HepG2 (cell line): ENCODE results near the gene RGS19. TPM values are rescaled to one million over a fixed set of nuclear protein-coding genes. Genes with fewer than 3 reads are reported as not detected.

ENCODE experiments used
- NKX3-1 ChIP-seq: sonication (generic); formaldehyde crosslinking; IDR thresholded peaks from 2 replicates; pipeline ENCODE4 v1.5.0; 2020; ENCODE audit warnings: missing genetic modification reagents
- SALL1 ChIP-seq: sonication (generic); formaldehyde crosslinking; IDR thresholded peaks from 2 replicates; pipeline ENCODE4 v1.8.0; 2022; ENCODE audit warnings: mild to moderate bottlenecking, missing genetic modification reagents
- ZNF432 ChIP-seq: sonication (generic); formaldehyde crosslinking; IDR thresholded peaks from 2 replicates; pipeline ENCODE4 v1.5.0; 2020; ENCODE audit warnings: missing genetic modification reagents, mild to moderate bottlenecking, borderline replicate concordance
- polyA plus RNA-seq, 8 experiments: library from polyadenylated mRNA; depleted of rRNA in 3 of 8; stranded (reverse) in 7 of 8; unstranded in 1 of 8; fragments of >200 nt; fragmentation: Illumina TruSeq in 4 of 8; extraction: Trizol in 4 of 8; gene quantifications; 2 replicates each; pipeline versions ENCODE4 v1.2.1 to v1.2.3, GENCODE V29; 2011 to 2016; ENCODE audit warnings: low read depth in 4 of 8, missing spikeins in 1 of 8, mixed read lengths in 1 of 8; ENCODE audit not compliant: insufficient read depth in 1 of 8
- total RNA-seq, 5 experiments: library from RNA; depleted of rRNA; stranded (reverse); fragments of >200 nt; fragmentation: Illumina TruSeq; extraction: Trizol; gene quantifications; 2 replicates each; pipeline ENCODE4 v1.2.3, GENCODE V29; 2016; ENCODE audit warnings: low read depth in 1 of 5
- TF ChIP-seq, protein P1 (sequence below): sonication (generic); formaldehyde crosslinking; IDR thresholded peaks from 2 replicates; pipeline ENCODE4 v1.9.0; 2021; ENCODE audit warnings: missing genetic modification reagents, mild to moderate bottlenecking, borderline replicate concordance
- TF ChIP-seq, protein P2 (sequence below): sonication (generic); formaldehyde crosslinking; IDR thresholded peaks from 2 replicates; pipeline ENCODE4 v1.5.1; 2020; ENCODE audit warnings: missing genetic modification reagents, mild to moderate bottlenecking, borderline replicate concordance
- TF ChIP-seq, protein P3 (sequence below): sonication (generic); formaldehyde crosslinking; IDR thresholded peaks from 2 replicates; pipeline ENCODE4 v1.4.0; 2020; ENCODE audit warnings: missing genetic modification reagents
- TF ChIP-seq, protein P4 (sequence below), 2 experiments: fragments of 450-650 bp in 1 of 2; sonication (generic) in 1 of 2; formaldehyde crosslinking in 1 of 2; IDR thresholded peaks; 2 replicates each; pipeline versions ENCODE4 v1.6.1 to v1.8.0; 2016 to 2022; ENCODE audit warnings: antibody characterized with exemption in 1 of 2, mild to moderate bottlenecking in 1 of 2, missing genetic modification reagents in 1 of 2
- TF ChIP-seq, protein P5 (sequence below): sonication (generic); formaldehyde crosslinking; IDR thresholded peaks from 2 replicates; pipeline ENCODE4 v1.4.0; 2020; ENCODE audit warnings: missing genetic modification reagents

RGS19 gene
- total and polyA plus RNA-seq, 2 of the 13 experiments (the other 11 are each of a cell fraction or from before 2014, with no cell fraction given): 10.7 to 11.9 TPM

DNA sequence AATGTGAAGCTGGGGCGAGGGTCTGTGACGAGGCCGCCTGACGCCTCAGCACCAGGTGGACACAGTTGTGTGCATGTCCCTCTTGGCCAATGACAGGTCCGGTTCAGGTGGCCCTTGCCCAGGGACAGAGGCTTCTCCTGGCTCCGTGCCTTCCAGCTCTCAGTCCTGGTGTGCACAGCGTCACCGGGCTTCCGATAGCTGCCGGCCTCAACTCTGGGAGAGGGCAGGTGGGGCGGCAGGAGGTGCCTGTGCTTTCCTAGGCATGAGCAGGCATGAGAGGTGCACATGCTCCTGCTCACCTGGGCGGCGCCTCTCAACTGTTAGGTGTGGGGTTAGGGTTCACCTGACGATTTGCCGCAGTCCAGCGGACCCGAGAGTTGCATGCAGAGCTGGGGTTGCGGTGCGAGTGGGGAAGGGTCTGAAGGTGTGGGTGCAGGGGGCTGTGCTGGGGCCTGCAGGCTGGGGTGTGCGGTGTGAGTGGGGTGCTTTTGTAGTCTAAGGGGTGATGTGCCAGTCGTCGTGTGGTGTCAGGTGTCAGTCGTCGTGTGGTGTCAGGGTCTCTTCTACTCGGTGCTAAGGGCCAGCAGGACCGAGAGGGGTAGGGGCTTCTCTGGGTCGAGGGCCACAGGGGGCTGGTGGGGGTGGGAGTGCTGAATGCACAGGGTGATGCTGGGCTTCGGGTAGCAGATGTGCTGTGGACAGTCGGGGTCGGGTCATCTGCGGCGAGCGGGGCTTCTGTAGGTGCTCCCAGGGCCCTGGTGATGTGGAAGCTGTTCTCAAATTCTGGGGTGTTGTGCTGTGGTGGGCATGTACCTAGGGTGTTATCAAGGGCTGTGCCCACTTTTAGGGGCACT lies 26.1 kb downstream of the RGS19 start (continued):
- TF ChIP-seq, protein P1, sequence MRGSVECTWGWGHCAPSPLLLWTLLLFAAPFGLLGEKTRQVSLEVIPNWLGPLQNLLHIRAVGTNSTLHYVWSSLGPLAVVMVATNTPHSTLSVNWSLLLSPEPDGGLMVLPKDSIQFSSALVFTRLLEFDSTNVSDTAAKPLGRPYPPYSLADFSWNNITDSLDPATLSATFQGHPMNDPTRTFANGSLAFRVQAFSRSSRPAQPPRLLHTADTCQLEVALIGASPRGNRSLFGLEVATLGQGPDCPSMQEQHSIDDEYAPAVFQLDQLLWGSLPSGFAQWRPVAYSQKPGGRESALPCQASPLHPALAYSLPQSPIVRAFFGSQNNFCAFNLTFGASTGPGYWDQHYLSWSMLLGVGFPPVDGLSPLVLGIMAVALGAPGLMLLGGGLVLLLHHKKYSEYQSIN: no peak
- TF ChIP-seq, protein P2, sequence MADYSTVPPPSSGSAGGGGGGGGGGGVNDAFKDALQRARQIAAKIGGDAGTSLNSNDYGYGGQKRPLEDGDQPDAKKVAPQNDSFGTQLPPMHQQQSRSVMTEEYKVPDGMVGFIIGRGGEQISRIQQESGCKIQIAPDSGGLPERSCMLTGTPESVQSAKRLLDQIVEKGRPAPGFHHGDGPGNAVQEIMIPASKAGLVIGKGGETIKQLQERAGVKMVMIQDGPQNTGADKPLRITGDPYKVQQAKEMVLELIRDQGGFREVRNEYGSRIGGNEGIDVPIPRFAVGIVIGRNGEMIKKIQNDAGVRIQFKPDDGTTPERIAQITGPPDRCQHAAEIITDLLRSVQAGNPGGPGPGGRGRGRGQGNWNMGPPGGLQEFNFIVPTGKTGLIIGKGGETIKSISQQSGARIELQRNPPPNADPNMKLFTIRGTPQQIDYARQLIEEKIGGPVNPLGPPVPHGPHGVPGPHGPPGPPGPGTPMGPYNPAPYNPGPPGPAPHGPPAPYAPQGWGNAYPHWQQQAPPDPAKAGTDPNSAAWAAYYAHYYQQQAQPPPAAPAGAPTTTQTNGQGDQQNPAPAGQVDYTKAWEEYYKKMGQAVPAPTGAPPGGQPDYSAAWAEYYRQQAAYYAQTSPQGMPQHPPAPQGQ (CRISPR knock-in tag): no peak
- TF ChIP-seq, protein P3, sequence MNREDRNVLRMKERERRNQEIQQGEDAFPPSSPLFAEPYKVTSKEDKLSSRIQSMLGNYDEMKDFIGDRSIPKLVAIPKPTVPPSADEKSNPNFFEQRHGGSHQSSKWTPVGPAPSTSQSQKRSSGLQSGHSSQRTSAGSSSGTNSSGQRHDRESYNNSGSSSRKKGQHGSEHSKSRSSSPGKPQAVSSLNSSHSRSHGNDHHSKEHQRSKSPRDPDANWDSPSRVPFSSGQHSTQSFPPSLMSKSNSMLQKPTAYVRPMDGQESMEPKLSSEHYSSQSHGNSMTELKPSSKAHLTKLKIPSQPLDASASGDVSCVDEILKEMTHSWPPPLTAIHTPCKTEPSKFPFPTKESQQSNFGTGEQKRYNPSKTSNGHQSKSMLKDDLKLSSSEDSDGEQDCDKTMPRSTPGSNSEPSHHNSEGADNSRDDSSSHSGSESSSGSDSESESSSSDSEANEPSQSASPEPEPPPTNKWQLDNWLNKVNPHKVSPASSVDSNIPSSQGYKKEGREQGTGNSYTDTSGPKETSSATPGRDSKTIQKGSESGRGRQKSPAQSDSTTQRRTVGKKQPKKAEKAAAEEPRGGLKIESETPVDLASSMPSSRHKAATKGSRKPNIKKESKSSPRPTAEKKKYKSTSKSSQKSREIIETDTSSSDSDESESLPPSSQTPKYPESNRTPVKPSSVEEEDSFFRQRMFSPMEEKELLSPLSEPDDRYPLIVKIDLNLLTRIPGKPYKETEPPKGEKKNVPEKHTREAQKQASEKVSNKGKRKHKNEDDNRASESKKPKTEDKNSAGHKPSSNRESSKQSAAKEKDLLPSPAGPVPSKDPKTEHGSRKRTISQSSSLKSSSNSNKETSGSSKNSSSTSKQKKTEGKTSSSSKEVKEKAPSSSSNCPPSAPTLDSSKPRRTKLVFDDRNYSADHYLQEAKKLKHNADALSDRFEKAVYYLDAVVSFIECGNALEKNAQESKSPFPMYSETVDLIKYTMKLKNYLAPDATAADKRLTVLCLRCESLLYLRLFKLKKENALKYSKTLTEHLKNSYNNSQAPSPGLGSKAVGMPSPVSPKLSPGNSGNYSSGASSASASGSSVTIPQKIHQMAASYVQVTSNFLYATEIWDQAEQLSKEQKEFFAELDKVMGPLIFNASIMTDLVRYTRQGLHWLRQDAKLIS: no peak
- TF ChIP-seq, protein P4, sequence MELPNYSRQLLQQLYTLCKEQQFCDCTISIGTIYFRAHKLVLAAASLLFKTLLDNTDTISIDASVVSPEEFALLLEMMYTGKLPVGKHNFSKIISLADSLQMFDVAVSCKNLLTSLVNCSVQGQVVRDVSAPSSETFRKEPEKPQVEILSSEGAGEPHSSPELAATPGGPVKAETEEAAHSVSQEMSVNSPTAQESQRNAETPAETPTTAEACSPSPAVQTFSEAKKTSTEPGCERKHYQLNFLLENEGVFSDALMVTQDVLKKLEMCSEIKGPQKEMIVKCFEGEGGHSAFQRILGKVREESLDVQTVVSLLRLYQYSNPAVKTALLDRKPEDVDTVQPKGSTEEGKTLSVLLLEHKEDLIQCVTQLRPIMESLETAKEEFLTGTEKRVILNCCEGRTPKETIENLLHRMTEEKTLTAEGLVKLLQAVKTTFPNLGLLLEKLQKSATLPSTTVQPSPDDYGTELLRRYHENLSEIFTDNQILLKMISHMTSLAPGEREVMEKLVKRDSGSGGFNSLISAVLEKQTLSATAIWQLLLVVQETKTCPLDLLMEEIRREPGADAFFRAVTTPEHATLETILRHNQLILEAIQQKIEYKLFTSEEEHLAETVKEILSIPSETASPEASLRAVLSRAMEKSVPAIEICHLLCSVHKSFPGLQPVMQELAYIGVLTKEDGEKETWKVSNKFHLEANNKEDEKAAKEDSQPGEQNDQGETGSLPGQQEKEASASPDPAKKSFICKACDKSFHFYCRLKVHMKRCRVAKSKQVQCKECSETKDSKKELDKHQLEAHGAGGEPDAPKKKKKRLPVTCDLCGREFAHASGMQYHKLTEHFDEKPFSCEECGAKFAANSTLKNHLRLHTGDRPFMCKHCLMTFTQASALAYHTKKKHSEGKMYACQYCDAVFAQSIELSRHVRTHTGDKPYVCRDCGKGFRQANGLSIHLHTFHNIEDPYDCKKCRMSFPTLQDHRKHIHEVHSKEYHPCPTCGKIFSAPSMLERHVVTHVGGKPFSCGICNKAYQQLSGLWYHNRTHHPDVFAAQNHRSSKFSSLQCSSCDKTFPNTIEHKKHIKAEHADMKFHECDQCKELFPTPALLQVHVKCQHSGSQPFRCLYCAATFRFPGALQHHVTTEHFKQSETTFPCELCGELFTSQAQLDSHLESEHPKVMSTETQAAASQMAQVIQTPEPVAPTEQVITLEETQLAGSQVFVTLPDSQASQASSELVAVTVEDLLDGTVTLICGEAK (IDR thresholded peaks at IDR 0.05): no peak
- TF ChIP-seq, protein P4 (CRISPR knock-in tag; IDR thresholded peaks at IDR 0.05): no peak; the same call in 1 of the 2 replicates
- peak; percentile 89 for TF ChIP-seq SALL1 (CRISPR knock-in tag)
- TF ChIP-seq, protein P5, sequence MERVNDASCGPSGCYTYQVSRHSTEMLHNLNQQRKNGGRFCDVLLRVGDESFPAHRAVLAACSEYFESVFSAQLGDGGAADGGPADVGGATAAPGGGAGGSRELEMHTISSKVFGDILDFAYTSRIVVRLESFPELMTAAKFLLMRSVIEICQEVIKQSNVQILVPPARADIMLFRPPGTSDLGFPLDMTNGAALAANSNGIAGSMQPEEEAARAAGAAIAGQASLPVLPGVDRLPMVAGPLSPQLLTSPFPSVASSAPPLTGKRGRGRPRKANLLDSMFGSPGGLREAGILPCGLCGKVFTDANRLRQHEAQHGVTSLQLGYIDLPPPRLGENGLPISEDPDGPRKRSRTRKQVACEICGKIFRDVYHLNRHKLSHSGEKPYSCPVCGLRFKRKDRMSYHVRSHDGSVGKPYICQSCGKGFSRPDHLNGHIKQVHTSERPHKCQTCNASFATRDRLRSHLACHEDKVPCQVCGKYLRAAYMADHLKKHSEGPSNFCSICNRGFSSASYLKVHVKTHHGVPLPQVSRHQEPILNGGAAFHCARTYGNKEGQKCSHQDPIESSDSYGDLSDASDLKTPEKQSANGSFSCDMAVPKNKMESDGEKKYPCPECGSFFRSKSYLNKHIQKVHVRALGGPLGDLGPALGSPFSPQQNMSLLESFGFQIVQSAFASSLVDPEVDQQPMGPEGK: peak; percentile 59
- TF ChIP-seq NKX3-1 (CRISPR knock-in tag): no peak
- TF ChIP-seq ZNF432 (CRISPR knock-in tag): no peak
